HG03342 (cell line): ENCODE measurements around the gene NLK.
"Not testable (repeated sequence)": the region's sequence is repeated elsewhere in the genome, so short reads cannot be mapped to it uniquely, and the experiment has no call there.

Experiments used
- ATAC-seq: cut with Tn5 transposase; IDR thresholded peaks from one replicate; pipeline ENCODE4 v1.9.1; 2021; ENCODE audit warnings: mild to moderate bottlenecking, moderate library complexity; ENCODE audit not compliant: unreplicated experiment

NLK gene

GRCh38 chr17:28145348-28145747 lies 102.9 kb downstream of the NLK start:
- no peak for ATAC-seq

GRCh38 chr17:28147017-28147416 lies 104.5 kb downstream of the NLK start:
- ATAC-seq: no peak

- ATAC-seq: no peak
These were observed 108.5 kb downstream of the NLK start for GRCh38 chr17:28151001-28151400.

- no peak for ATAC-seq
These were observed 111.7 kb downstream of the NLK start for GRCh38 chr17:28154214-28154613.

GRCh38 chr17:28155405-28155804 lies 112.9 kb downstream of the NLK start:
- ATAC-seq: not testable (repeated sequence)

GRCh38 chr17:28159004-28159403 lies 116.5 kb downstream of the NLK start:
- ATAC-seq: no peak

GRCh38 chr17:28159924-28160323 lies 117.4 kb downstream of the NLK start:
- no peak for ATAC-seq

GRCh38 chr17:28160610-28161009 lies 118.1 kb downstream of the NLK start:
- no peak for ATAC-seq

- ATAC-seq: no peak
These were observed 118.8 kb downstream of the NLK start for GRCh38 chr17:28161311-28161710.

- ATAC-seq: no peak
These were observed 124.0 kb downstream of the NLK start for GRCh38 chr17:28166478-28166877.

- no peak for ATAC-seq
These were observed 127.3 kb downstream of the NLK start for GRCh38 chr17:28169621-28170349.

GRCh38 chr17:28170771-28171170 lies 128.3 kb downstream of the NLK start:
- ATAC-seq: no peak

GRCh38 chr17:28173031-28173561 lies 130.6 kb downstream of the NLK start:
- no peak for ATAC-seq

- no peak for ATAC-seq
These were observed 131.3 kb downstream of the NLK start for GRCh38 chr17:28173801-28174200.

- no peak for ATAC-seq
These were observed 132.0 kb downstream of the NLK start for GRCh38 chr17:28174352-28175046.

- ATAC-seq: no peak
These were observed 134.9 kb downstream of the NLK start for GRCh38 chr17:28177351-28177750.

- no peak for ATAC-seq
These were observed 136.3 kb downstream of the NLK start for GRCh38 chr17:28178800-28179199.

- ATAC-seq: no peak
These were observed 138.0 kb downstream of the NLK start for GRCh38 chr17:28180449-28180848.

GRCh38 chr17:28181568-28181967 lies 139.1 kb downstream of the NLK start:
- ATAC-seq: no peak

GRCh38 chr17:28182559-28182958 lies 140.1 kb downstream of the NLK start:
- ATAC-seq: no peak

- no peak for ATAC-seq
These were observed 143.2 kb downstream of the NLK start for GRCh38 chr17:28185658-28186057.

- not testable (repeated sequence) for ATAC-seq
These were observed 144.0 kb downstream of the NLK start for GRCh38 chr17:28186472-28186871.
